ENCODE data around the gene TOB1.

DNA sequence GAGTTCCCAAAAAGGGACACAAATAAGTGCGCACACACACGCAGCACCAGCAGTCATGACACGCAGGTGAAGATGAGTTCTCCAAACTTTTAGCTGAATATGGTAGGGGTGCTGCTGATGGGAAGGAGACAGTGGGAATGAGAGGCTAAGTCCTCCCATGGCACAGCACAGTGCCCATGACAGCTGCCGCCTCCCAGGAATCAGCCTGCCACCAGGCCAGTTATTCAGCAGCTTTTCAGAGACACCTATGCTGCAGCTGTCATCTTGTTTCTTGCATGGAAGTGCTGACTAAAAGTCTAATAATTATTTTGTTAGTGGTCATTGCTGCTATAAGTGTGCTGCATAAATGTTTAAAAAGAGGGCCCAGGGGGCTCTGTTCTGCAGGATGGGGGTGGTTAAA lies 18.6 kb downstream of the TOB1 start:
- TF ChIP-seq, protein P1, sequence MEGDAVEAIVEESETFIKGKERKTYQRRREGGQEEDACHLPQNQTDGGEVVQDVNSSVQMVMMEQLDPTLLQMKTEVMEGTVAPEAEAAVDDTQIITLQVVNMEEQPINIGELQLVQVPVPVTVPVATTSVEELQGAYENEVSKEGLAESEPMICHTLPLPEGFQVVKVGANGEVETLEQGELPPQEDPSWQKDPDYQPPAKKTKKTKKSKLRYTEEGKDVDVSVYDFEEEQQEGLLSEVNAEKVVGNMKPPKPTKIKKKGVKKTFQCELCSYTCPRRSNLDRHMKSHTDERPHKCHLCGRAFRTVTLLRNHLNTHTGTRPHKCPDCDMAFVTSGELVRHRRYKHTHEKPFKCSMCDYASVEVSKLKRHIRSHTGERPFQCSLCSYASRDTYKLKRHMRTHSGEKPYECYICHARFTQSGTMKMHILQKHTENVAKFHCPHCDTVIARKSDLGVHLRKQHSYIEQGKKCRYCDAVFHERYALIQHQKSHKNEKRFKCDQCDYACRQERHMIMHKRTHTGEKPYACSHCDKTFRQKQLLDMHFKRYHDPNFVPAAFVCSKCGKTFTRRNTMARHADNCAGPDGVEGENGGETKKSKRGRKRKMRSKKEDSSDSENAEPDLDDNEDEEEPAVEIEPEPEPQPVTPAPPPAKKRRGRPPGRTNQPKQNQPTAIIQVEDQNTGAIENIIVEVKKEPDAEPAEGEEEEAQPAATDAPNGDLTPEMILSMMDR (IDR thresholded peaks at IDR 0.05 in 2 of 3, conservative IDR thresholded peaks at IDR 0.05 in 1 of 3; ENCODE audit: borderline replicate concordance in 1 of 3, insufficient read depth in 1 of 3, low read depth in 2 of 3, low read length in 2 of 3): no peak
- TF ChIP-seq POLR2AphosphoS5 (IDR thresholded peaks at IDR 0.05; ENCODE audit: low read depth, low read length) (no peak), POLR2A (IDR thresholded peaks at IDR 0.05; ENCODE audit: borderline replicate concordance, extremely low read depth, insufficient read depth, insufficient read length) (no peak), ZNF274 (IDR thresholded peaks at IDR 0.05; ENCODE audit: low read depth, low read length) (no peak), CEBPB (IDR thresholded peaks at IDR 0.05; ENCODE audit: low read depth) (no peak), CBX3 (IDR thresholded peaks at IDR 0.05; ENCODE audit: low read depth) (no peak), SRF (IDR thresholded peaks at IDR 0.05; ENCODE audit: low read depth) (no peak), SIN3A (IDR thresholded peaks at IDR 0.05; ENCODE audit: low read depth) (no peak), EZH2 (IDR thresholded peaks at IDR 0.05) (no peak), RAD21 (IDR thresholded peaks at IDR 0.05; ENCODE audit: low read depth) (no peak), EGR1 (IDR thresholded peaks at IDR 0.05; ENCODE audit: low read depth) (no peak), YY1 (IDR thresholded peaks at IDR 0.05; ENCODE audit: extremely low read depth, insufficient replicate concordance, low read depth, low read length) (no peak)
- TF ChIP-seq, protein P2, sequence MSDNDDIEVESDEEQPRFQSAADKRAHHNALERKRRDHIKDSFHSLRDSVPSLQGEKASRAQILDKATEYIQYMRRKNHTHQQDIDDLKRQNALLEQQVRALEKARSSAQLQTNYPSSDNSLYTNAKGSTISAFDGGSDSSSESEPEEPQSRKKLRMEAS (IDR thresholded peaks at IDR 0.05): no peak
